ENCODE measurements around the gene AQP2. TPM values are rescaled to one million over a fixed set of nuclear protein-coding genes. Genes with fewer than 3 reads are reported as not detected.

AQP2 gene
- total RNA-seq, 1 experiment from 2014 or later, result not detected

DNA sequence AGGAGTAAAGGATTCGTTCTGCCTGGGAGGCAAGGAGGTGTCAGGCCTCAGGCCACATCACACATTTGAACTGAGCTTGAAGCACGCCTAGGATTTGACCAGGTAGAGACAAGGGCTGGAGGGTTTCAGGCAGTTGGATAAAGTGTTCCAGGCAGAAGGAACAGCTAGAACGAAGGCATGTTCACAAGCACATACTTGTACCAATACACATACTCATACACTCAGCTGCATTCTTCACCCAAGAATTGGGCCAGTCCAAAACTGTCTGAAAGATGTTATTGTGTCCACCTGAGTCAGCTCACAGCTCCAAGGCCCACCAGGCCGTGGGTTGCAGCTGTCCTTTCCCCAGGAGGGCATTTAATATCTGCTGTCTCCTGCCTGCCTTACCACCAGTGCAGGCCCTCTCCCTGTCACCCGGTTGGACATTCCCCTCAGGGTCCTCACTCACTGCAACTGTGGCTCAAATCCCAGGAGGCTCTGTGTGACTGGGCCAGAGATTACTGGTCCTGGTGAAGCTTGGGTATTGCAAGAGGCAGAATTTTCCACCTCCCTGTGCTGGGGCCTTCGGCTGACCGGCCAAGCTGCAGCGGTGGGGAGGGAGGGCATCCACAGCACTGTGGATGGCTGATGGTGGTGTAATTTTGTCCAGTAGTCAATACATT is 12.8 kb upstream of the AQP2 start:
- Mint-ChIP-seq H3K4me1 (ENCODE audit: insufficient read depth, unreplicated experiment) (peaks cover 11% of the 10 kb centered on the region), H3K36me3 (ENCODE audit: insufficient read depth, unreplicated experiment) (no peaks in the 10 kb centered on the region), H3K27ac (ENCODE audit: low read depth, unreplicated experiment) (no peak overlapping the region), H3K4me3 (ENCODE audit: unreplicated experiment) (no peak overlapping the region), H3K9me3 (ENCODE audit: unreplicated experiment) (no peaks in the 10 kb centered on the region), H3K27me3 (ENCODE audit: insufficient read depth, unreplicated experiment) (no peaks in the 10 kb centered on the region)
- intact Hi-C loops (cut with micrococcal nuclease), result no loop called here
- no peak for DNase-seq (ENCODE audit: unreplicated experiment)
- BruUV-seq (replicated peaks), result no TSS peak
- POLR2A ChIA-PET, result interaction anchor here (1.0 kb wide), 1 partner anchor 28 kb away, joined by 3 read pairs; no protein-coding TSS in a partner anchor
- TF ChIP-seq, protein P1, sequence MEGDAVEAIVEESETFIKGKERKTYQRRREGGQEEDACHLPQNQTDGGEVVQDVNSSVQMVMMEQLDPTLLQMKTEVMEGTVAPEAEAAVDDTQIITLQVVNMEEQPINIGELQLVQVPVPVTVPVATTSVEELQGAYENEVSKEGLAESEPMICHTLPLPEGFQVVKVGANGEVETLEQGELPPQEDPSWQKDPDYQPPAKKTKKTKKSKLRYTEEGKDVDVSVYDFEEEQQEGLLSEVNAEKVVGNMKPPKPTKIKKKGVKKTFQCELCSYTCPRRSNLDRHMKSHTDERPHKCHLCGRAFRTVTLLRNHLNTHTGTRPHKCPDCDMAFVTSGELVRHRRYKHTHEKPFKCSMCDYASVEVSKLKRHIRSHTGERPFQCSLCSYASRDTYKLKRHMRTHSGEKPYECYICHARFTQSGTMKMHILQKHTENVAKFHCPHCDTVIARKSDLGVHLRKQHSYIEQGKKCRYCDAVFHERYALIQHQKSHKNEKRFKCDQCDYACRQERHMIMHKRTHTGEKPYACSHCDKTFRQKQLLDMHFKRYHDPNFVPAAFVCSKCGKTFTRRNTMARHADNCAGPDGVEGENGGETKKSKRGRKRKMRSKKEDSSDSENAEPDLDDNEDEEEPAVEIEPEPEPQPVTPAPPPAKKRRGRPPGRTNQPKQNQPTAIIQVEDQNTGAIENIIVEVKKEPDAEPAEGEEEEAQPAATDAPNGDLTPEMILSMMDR (IDR thresholded peaks at IDR 0.05; ENCODE audit: unreplicated experiment), result no peak
- CTCF ChIA-PET, result interaction anchor here (1.0 to 1.4 kb wide), 2 partner anchors 8 to 29 kb away, joined by 6 to 10 read pairs; no protein-coding TSS in a partner anchor

DNA sequence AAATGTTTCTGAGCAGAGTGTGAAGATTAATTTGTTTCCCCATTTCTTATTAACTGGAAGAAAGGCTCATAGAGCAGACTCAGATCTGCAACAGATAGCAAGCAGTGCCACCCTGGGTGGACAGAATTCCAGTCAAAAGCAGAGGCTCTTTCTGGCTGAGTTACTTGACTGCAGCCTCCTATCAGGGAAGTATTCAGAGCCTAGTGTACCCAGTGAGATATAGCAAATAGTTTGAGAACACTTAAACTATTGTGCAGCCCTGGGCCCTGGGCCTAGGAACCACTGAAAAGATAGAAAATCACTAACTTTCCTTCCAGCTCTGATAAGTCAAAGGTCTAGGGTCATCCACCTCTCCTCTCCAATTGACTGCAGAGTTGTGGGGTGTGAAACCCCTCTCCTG is 11.2 kb upstream of the AQP2 start:
- CTCF ChIA-PET, result interaction anchor here (0.5 kb wide), 1 partner anchor 1939 kb away, joined by 3 read pairs; no protein-coding TSS in a partner anchor
- no TSS peak for BruUV-seq (replicated peaks)
- no peaks in the 10 kb centered on the region for H3K27me3 Mint-ChIP-seq (ENCODE audit: insufficient read depth, unreplicated experiment)

DNA sequence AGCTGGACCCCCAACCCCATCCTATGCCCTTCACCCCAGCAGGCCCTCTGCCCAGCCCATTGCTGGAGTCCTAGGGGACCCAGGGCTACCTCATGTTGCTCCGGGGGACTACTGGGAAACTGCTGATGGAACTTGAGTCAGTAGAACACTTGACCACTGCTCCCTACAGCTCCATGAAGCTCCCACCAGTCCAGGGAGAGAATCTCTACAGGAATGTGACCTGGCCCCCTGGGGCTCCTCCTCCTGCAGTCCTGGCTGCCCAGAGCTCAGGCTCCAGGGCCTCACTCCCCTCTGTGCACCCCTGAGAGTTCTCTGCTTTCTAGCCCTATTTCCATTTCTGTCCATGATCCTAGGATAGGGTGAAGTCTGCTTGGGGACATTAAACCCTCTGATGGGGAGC is 10.8 kb upstream of the AQP2 start:
- CTCF ChIA-PET, result interaction anchor here (0.5 kb wide), 1 partner anchor 1939 kb away, joined by 3 read pairs; no protein-coding TSS in a partner anchor
- POLR2A ChIA-PET, result interaction anchor here (0.9 kb wide), 1 partner anchor 22 kb away, joined by 3 read pairs; no protein-coding TSS in a partner anchor
- Mint-ChIP-seq H3K27me3 (ENCODE audit: insufficient read depth, unreplicated experiment) (no peaks in the 10 kb centered on the region), H3K4me3 (ENCODE audit: unreplicated experiment) (no peak overlapping the region), H3K36me3 (ENCODE audit: insufficient read depth, unreplicated experiment) (no peaks in the 10 kb centered on the region), H3K27ac (ENCODE audit: low read depth, unreplicated experiment) (no peak overlapping the region), H3K9me3 (ENCODE audit: unreplicated experiment) (no peaks in the 10 kb centered on the region), H3K4me1 (ENCODE audit: insufficient read depth, unreplicated experiment) (peaks cover 11% of the 10 kb centered on the region)
- TF ChIP-seq, protein P1 (IDR thresholded peaks at IDR 0.05; ENCODE audit: unreplicated experiment), result no peak
- intact Hi-C loops (cut with micrococcal nuclease), result no loop called here
- no peak for DNase-seq (ENCODE audit: unreplicated experiment)
- BruUV-seq (replicated peaks), result no TSS peak

More for the DNA sequence above, 11.2 kb upstream of the AQP2 start:
- Mint-ChIP-seq H3K27ac (ENCODE audit: low read depth, unreplicated experiment) (no peak overlapping the region), H3K9me3 (ENCODE audit: unreplicated experiment) (no peaks in the 10 kb centered on the region), H3K4me3 (ENCODE audit: unreplicated experiment) (no peak overlapping the region), H3K4me1 (ENCODE audit: insufficient read depth, unreplicated experiment) (peaks cover 15% of the 10 kb centered on the region), H3K36me3 (ENCODE audit: insufficient read depth, unreplicated experiment) (no peaks in the 10 kb centered on the region)
- POLR2A ChIA-PET, result interaction anchor here (0.9 kb wide), 1 partner anchor 22 kb away, joined by 3 read pairs; no protein-coding TSS in a partner anchor
- DNase-seq (ENCODE audit: unreplicated experiment), result no peak
- intact Hi-C loops (cut with micrococcal nuclease), result no loop called here
- TF ChIP-seq, protein P1 (IDR thresholded peaks at IDR 0.05; ENCODE audit: unreplicated experiment), result no peak

DNA sequence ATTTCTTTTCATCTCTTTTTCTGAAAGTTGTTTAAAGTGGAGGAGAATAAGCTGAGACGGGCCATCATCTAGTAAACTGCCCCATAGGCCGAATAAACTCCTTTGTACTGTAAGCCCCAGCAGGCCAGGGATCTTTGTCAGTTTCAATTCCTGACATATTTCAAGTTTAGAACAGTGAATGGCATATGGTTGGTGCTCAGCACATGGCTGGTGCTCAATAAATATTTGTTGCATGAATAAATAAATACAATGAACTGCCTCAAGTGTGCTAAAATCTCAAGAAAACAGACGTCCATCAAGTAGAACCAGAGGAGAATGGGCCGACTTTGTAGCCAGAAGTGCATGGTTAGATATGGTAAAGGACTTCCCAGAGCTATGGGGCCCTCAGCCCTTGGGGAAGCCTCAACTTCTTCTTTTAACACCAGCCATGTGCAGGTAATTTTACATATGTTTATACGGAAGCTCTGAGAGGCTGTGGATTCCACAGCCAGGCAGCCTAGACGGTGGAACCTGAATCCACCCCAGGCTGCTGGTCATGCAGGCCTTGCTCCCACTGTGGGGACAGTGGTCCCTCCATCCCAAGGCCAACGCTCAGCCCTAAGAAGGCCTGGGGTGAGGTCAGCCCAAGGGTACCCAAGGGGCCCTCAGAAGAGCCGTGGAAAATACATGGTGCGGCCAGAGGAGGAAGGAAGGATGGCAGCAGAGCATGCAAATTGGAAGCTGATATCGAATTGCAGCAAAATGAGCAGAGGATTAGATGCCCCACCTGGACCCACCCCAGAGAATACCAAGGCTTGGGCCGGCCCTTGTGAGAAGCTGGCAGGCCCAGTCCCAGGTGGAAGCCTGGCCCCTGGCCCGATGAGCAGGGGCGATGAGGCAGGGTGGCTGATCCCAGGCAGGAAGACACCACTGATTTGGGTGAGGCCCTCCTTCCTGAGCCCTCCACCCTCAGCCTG is 8.7 kb upstream of the AQP2 start:
- H3K9me3 Mint-ChIP-seq (ENCODE audit: unreplicated experiment), result no peaks in the 10 kb centered on the region
- DNase-seq (ENCODE audit: unreplicated experiment), result no peak
- intact Hi-C loops (cut with micrococcal nuclease), result no loop called here
- no TSS peak for BruUV-seq (replicated peaks)
- H3K4me1 Mint-ChIP-seq (ENCODE audit: insufficient read depth, unreplicated experiment), result peaks cover 19% of the 10 kb centered on the region
- TF ChIP-seq, protein P1 (IDR thresholded peaks at IDR 0.05; ENCODE audit: unreplicated experiment), result no peak
- no peak overlapping the region for H3K27ac Mint-ChIP-seq (ENCODE audit: low read depth, unreplicated experiment)
- no peaks in the 10 kb centered on the region for H3K27me3 Mint-ChIP-seq (ENCODE audit: insufficient read depth, unreplicated experiment)
- CTCF ChIA-PET, result interaction anchor here (0.6 to 1.7 kb wide), 4 partner anchors 12 to 145 kb away, joined by 3 to 6 read pairs (median 4); no protein-coding TSS in a partner anchor
- no peak overlapping the region for H3K4me3 Mint-ChIP-seq (ENCODE audit: unreplicated experiment)
- H3K36me3 Mint-ChIP-seq (ENCODE audit: insufficient read depth, unreplicated experiment), result peaks cover 6% of the 10 kb centered on the region
- POLR2A ChIA-PET, result no interaction called here
